ENCODE measurements around the gene TUBA1A. TPM values are rescaled to one million over a fixed set of nuclear protein-coding genes. Genes with fewer than 3 reads are reported as not detected.
A peak's percentile ranks its signal among the peaks of the same experiment; 100 is the strongest.
"Not testable (repeated sequence)": the region's sequence is repeated elsewhere in the genome, so short reads cannot be mapped to it uniquely, and the experiment has no call there.

The TUBA1A gene
- total RNA-seq, 1 donor from 2014 or later, result 8.2 TPM

- FAIRE-seq (no peak), DNase-seq (ENCODE audit: low read depth) (no peak)
- Histone ChIP-seq H3K36me3 (ENCODE audit: control insufficient read depth, insufficient read depth, low read length) (no peaks in the 10 kb centered on the region), H3K4me3 (ENCODE audit: low read depth, low read length) (no peak overlapping the region), H3K27me3 (ENCODE audit: control insufficient read depth, insufficient read depth, low read length) (no peaks in the 10 kb centered on the region)
- TF ChIP-seq CTCF (IDR thresholded peaks at IDR 0.05; ENCODE audit: insufficient read depth, low read length, severe bottlenecking), result no peak
Measured at GRCh38 chr12:49189731-49190716, 1.1 kb upstream of the TUBA1A start.

GRCh38 chr12:49188201-49188915 lies 522 bp downstream of the TUBA1A start:
- no peaks in the 10 kb centered on the region for H3K36me3 ChIP-seq (ENCODE audit: control insufficient read depth, insufficient read depth, low read length)
- no peaks in the 10 kb centered on the region for H3K27me3 ChIP-seq (ENCODE audit: control insufficient read depth, insufficient read depth, low read length)
- DNase-seq (ENCODE audit: low read depth) (peak; percentile 51), FAIRE-seq (no peak)
- TF ChIP-seq CTCF (IDR thresholded peaks at IDR 0.05; ENCODE audit: insufficient read depth, low read length, severe bottlenecking), result no peak
- peak overlapping the region; percentile 81 for H3K4me3 ChIP-seq (ENCODE audit: low read depth, low read length)

GRCh38 chr12:49187184-49187583 lies 1.7 kb downstream of the TUBA1A start:
- Histone ChIP-seq H3K4me3 (ENCODE audit: low read depth, low read length) (no peak overlapping the region), H3K27me3 (ENCODE audit: control insufficient read depth, insufficient read depth, low read length) (no peaks in the 10 kb centered on the region), H3K36me3 (ENCODE audit: control insufficient read depth, insufficient read depth, low read length) (no peaks in the 10 kb centered on the region)
- FAIRE-seq (no peak), DNase-seq (ENCODE audit: low read depth) (no peak)
- no peak for TF ChIP-seq CTCF (IDR thresholded peaks at IDR 0.05; ENCODE audit: insufficient read depth, low read length, severe bottlenecking)

GRCh38 chr12:49186307-49186706 lies 2.6 kb downstream of the TUBA1A start:
- not testable (repeated sequence) for FAIRE-seq; H3K27me3 ChIP-seq (ENCODE audit: control insufficient read depth, insufficient read depth, low read length); DNase-seq (ENCODE audit: low read depth); H3K36me3 ChIP-seq (ENCODE audit: control insufficient read depth, insufficient read depth, low read length); H3K4me3 ChIP-seq (ENCODE audit: low read depth, low read length)

GRCh38 chr12:49184697-49185096 lies 4.2 kb downstream of the TUBA1A start:
- not testable (repeated sequence) for DNase-seq (ENCODE audit: low read depth); H3K36me3 ChIP-seq (ENCODE audit: control insufficient read depth, insufficient read depth, low read length); H3K27me3 ChIP-seq (ENCODE audit: control insufficient read depth, insufficient read depth, low read length); H3K4me3 ChIP-seq (ENCODE audit: low read depth, low read length); FAIRE-seq

- not testable (repeated sequence) for DNase-seq (ENCODE audit: low read depth); FAIRE-seq; H3K27me3 ChIP-seq (ENCODE audit: control insufficient read depth, insufficient read depth, low read length); H3K4me3 ChIP-seq (ENCODE audit: low read depth, low read length); H3K36me3 ChIP-seq (ENCODE audit: control insufficient read depth, insufficient read depth, low read length)
Measured at GRCh38 chr12:49183214-49183950, 5.5 kb downstream of the TUBA1A start.

GRCh38 chr12:49174218-49174617 lies 14.7 kb downstream of the TUBA1A start:
- Histone ChIP-seq H3K36me3 (ENCODE audit: control insufficient read depth, insufficient read depth, low read length) (no peaks in the 10 kb centered on the region), H3K27me3 (ENCODE audit: control insufficient read depth, insufficient read depth, low read length) (no peaks in the 10 kb centered on the region), H3K4me3 (ENCODE audit: low read depth, low read length) (no peak overlapping the region)
- DNase-seq (ENCODE audit: low read depth), result no peak
- no peak for TF ChIP-seq CTCF (IDR thresholded peaks at IDR 0.05; ENCODE audit: insufficient read depth, low read length, severe bottlenecking)
- FAIRE-seq, result no peak

Data from bronchial epithelial cell (primary cell).